ENCODE results near the gene SPESP1. TPM values are rescaled to one million over a fixed set of nuclear protein-coding genes. Genes with fewer than 3 reads are reported as not detected.
A peak's percentile ranks its signal among the peaks of the same experiment; 100 is the strongest.

Gene SPESP1
- total and polyA plus RNA-seq, 4 donors: 0.33 to 3.2 (median 1.4) TPM

GRCh38 chr15:68990992-68991500 is 60.7 kb downstream of the SPESP1 start:
- H3K27ac ChIP-seq (ENCODE audit: low read depth in 1 of 2, low read length in 2 of 2): no peak overlapping the region
- WGBS: 94% methylated on average over 5 of the region's 5 CpGs

GRCh38 chr15:68991723-68992122 is 61.4 kb downstream of the SPESP1 start:
- peaks cover 0 to 4% (median 0%) of the 10 kb centered on the region in 4 donors for H3K27me3 ChIP-seq (ENCODE audit: control insufficient read depth in 4 of 4, insufficient read depth in 4 of 4, low read length in 3 of 4)
- DNase-seq (ENCODE audit: low spot score): peak; percentile 67
- H3K4me1 ChIP-seq (ENCODE audit: control insufficient read depth in 4 of 4, insufficient read depth in 4 of 4, low read length in 3 of 4): no peaks in the 10 kb centered on the region
- 80% methylated on average over 4 of the region's 4 CpGs for WGBS
- H3K4me3 ChIP-seq (ENCODE audit: low read depth in 1 of 3, low read length in 3 of 3): no peak overlapping the region
- no peak overlapping the region for H3K9ac ChIP-seq (ENCODE audit: low read depth in 1 of 2, low read length in 2 of 2)
- no peak for TF ChIP-seq TAF1 (conservative IDR thresholded peaks at IDR 0.05)
- no peak for TF ChIP-seq GABPA (IDR thresholded peaks at IDR 0.05 in 1 of 2, conservative IDR thresholded peaks at IDR 0.05 in 1 of 2)
- no peak for TF ChIP-seq FOXA2 (IDR thresholded peaks at IDR 0.05)
- no peak for TF ChIP-seq ATF3 (IDR thresholded peaks at IDR 0.05)
- no peak for TF ChIP-seq ZBTB33 (IDR thresholded peaks at IDR 0.05)
- TF ChIP-seq YY1 (IDR thresholded peaks at IDR 0.05): no peak
- TF ChIP-seq EGR1 (IDR thresholded peaks at IDR 0.05; ENCODE audit: low read depth in 2 of 2): no peak
- TF ChIP-seq RXRA (IDR thresholded peaks at IDR 0.05): no peak
- TF ChIP-seq REST (IDR thresholded peaks at IDR 0.05): no peak
- TF ChIP-seq NR2F2 (IDR thresholded peaks at IDR 0.05): no peak
- TF ChIP-seq HNF4G (IDR thresholded peaks at IDR 0.05): no peak
- no peak for TF ChIP-seq FOXA1 (IDR thresholded peaks at IDR 0.05)
- TF ChIP-seq JUND (IDR thresholded peaks at IDR 0.05): no peak
- no peak overlapping the region for H3K27ac ChIP-seq (ENCODE audit: low read depth in 1 of 2, low read length in 2 of 2)
- no peaks in the 10 kb centered on the region for H3K36me3 ChIP-seq (ENCODE audit: control insufficient read depth in 4 of 4, insufficient read depth in 3 of 4, low read depth in 1 of 4, low read length in 3 of 4)
- no peaks in the 10 kb centered on the region for H3K9me3 ChIP-seq (ENCODE audit: control insufficient read depth in 4 of 4, low read length in 3 of 4)

More at GRCh38 chr15:68990992-68991500, 60.7 kb downstream of the SPESP1 start:
- DNase-seq (ENCODE audit: low spot score): no peak
- H3K4me3 ChIP-seq (ENCODE audit: low read depth in 1 of 3, low read length in 3 of 3): no peak overlapping the region
- no peaks in the 10 kb centered on the region for H3K4me1 ChIP-seq (ENCODE audit: control insufficient read depth in 4 of 4, insufficient read depth in 4 of 4, low read length in 3 of 4)
- H3K9me3 ChIP-seq (ENCODE audit: control insufficient read depth in 4 of 4, low read length in 3 of 4): no peaks in the 10 kb centered on the region
- no peak overlapping the region for H3K9ac ChIP-seq (ENCODE audit: low read depth in 1 of 2, low read length in 2 of 2)
- TF ChIP-seq GABPA (IDR thresholded peaks at IDR 0.05 in 1 of 2, conservative IDR thresholded peaks at IDR 0.05 in 1 of 2): no peak
- no peak for TF ChIP-seq HNF4G (IDR thresholded peaks at IDR 0.05)
- no peak for TF ChIP-seq FOXA1 (IDR thresholded peaks at IDR 0.05)
- TF ChIP-seq TAF1 (conservative IDR thresholded peaks at IDR 0.05): no peak
- no peak for TF ChIP-seq FOXA2 (IDR thresholded peaks at IDR 0.05)
- TF ChIP-seq RXRA (IDR thresholded peaks at IDR 0.05): no peak
- no peak for TF ChIP-seq HNF4A (conservative IDR thresholded peaks at IDR 0.05)
- no peak for TF ChIP-seq YY1 (IDR thresholded peaks at IDR 0.05)
- no peak for TF ChIP-seq MAX (IDR thresholded peaks at IDR 0.05)
- no peak for TF ChIP-seq NR2F2 (IDR thresholded peaks at IDR 0.05)
- no peak for TF ChIP-seq ATF3 (IDR thresholded peaks at IDR 0.05)
- H3K27me3 ChIP-seq (ENCODE audit: control insufficient read depth in 4 of 4, insufficient read depth in 4 of 4, low read length in 3 of 4): peaks cover 0 to 7% (median 0%) of the 10 kb centered on the region in 4 donors
- H3K36me3 ChIP-seq (ENCODE audit: control insufficient read depth in 4 of 4, insufficient read depth in 3 of 4, low read depth in 1 of 4, low read length in 3 of 4): no peaks in the 10 kb centered on the region

Data from liver (tissue), 9 donors.